ENCODE measurements around the gene ANKRD50. TPM values are rescaled to one million over a fixed set of nuclear protein-coding genes. Genes with fewer than 3 reads are reported as not detected.

The ANKRD50 gene
- polyA plus RNA-seq, 1 donor from 2014 or later = 17.0 TPM

DNA sequence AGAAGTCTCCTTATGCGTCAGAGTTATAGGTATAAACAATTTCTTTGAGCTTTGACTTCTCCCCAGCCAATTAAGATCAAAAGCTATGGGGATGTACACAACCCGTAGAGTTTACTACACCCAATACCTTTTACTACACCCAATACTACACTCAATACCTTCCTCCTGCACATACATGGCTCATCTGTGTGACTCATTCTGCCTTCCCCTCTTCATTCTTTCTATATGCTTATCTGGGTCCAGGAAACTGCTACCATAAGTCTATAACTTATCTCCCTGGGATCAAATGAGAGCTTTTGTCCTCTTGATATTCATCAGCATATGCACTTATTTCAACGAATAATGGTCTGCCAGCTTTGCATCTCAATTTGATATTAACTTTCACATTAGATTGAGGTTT lies 28.2 kb downstream of the ANKRD50 start:
- Histone ChIP-seq H3K9me3 (ENCODE audit: low read length) (no peaks in the 10 kb centered on the region), H4K20me1 (ENCODE audit: insufficient read depth) (no peaks in the 10 kb centered on the region), H3K9me2 (ENCODE audit: insufficient read depth, low read length) (no peaks in the 10 kb centered on the region), H3K27me3 (ENCODE audit: insufficient read depth, low read depth, low read length) (no peaks in the 10 kb centered on the region), H3F3A (ENCODE audit: insufficient read depth, low read length, poor library complexity, severe bottlenecking) (peaks cover 3% of the 10 kb centered on the region), H3K79me2 (replicated peaks; ENCODE audit: insufficient read depth, low read length) (peaks cover 63% of the 10 kb centered on the region), H3K4me2 (ENCODE audit: low read length) (no peak overlapping the region), H3K4me3 (ENCODE audit: low read length) (no peak overlapping the region), H3K9ac (ENCODE audit: low read length) (no peak overlapping the region), H3K36me3 (ENCODE audit: insufficient read depth, low read length) (no peaks in the 10 kb centered on the region), H2AFZ (ENCODE audit: low read depth, low read length) (no peak overlapping the region), H3K27ac (ENCODE audit: low read length) (no peak overlapping the region)
- TF ChIP-seq SMC3 (conservative IDR thresholded peaks at IDR 0.05; ENCODE audit: poor library complexity) = no peak
- no peak for TF ChIP-seq RAD21 (conservative IDR thresholded peaks at IDR 0.05)
- TF ChIP-seq CTCF (IDR thresholded peaks at IDR 0.05; ENCODE audit: poor library complexity, severe bottlenecking) = no peak
- no peak for TF ChIP-seq EZH2 (IDR thresholded peaks at IDR 0.05; ENCODE audit: borderline replicate concordance, insufficient read depth, low read length, poor library complexity, severe bottlenecking)
- TF ChIP-seq, protein P1, sequence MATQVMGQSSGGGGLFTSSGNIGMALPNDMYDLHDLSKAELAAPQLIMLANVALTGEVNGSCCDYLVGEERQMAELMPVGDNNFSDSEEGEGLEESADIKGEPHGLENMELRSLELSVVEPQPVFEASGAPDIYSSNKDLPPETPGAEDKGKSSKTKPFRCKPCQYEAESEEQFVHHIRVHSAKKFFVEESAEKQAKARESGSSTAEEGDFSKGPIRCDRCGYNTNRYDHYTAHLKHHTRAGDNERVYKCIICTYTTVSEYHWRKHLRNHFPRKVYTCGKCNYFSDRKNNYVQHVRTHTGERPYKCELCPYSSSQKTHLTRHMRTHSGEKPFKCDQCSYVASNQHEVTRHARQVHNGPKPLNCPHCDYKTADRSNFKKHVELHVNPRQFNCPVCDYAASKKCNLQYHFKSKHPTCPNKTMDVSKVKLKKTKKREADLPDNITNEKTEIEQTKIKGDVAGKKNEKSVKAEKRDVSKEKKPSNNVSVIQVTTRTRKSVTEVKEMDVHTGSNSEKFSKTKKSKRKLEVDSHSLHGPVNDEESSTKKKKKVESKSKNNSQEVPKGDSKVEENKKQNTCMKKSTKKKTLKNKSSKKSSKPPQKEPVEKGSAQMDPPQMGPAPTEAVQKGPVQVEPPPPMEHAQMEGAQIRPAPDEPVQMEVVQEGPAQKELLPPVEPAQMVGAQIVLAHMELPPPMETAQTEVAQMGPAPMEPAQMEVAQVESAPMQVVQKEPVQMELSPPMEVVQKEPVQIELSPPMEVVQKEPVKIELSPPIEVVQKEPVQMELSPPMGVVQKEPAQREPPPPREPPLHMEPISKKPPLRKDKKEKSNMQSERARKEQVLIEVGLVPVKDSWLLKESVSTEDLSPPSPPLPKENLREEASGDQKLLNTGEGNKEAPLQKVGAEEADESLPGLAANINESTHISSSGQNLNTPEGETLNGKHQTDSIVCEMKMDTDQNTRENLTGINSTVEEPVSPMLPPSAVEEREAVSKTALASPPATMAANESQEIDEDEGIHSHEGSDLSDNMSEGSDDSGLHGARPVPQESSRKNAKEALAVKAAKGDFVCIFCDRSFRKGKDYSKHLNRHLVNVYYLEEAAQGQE (IDR thresholded peaks at IDR 0.05; ENCODE audit: borderline replicate concordance) = no peak
- no peak for TF ChIP-seq MXI1 (conservative IDR thresholded peaks at IDR 0.05; ENCODE audit: poor library complexity, severe bottlenecking)
- TF ChIP-seq TAF1 (IDR thresholded peaks at IDR 0.05; ENCODE audit: low read depth) = no peak
- TF ChIP-seq EP300 (conservative IDR thresholded peaks at IDR 0.05; ENCODE audit: poor library complexity, severe bottlenecking) = no peak
- TF ChIP-seq POLR2AphosphoS5 (IDR thresholded peaks at IDR 0.05) = no peak

DNA sequence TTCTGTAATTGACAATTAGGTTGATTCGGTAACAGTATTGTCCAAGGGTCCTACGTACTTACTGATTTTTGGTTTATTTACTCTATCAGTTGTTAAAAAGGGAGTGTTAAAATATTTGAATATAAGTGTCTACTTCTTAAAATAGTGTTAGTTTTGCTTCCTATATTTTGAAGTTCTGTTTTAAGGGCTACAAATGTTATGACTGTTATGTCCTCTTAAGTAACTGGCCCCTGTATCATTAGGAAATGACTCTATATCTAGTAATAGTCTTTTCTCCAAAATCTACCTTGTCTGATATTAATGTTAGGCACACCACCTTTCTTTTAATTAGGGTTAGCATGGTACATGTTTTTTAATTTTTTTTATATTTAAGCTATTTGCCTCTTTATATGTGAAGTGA lies 30.1 kb downstream of the ANKRD50 start:
- Histone ChIP-seq H3K4me3 (ENCODE audit: low read length) (no peak overlapping the region), H3F3A (ENCODE audit: insufficient read depth, low read length, poor library complexity, severe bottlenecking) (peaks cover 3% of the 10 kb centered on the region), H3K27ac (ENCODE audit: low read length) (no peak overlapping the region), H3K27me3 (ENCODE audit: insufficient read depth, low read depth, low read length) (no peaks in the 10 kb centered on the region), H2AFZ (ENCODE audit: low read depth, low read length) (no peak overlapping the region), H3K4me2 (ENCODE audit: low read length) (no peak overlapping the region), H4K20me1 (ENCODE audit: insufficient read depth) (no peaks in the 10 kb centered on the region), H3K36me3 (ENCODE audit: insufficient read depth, low read length) (peaks cover 1% of the 10 kb centered on the region), H3K79me2 (replicated peaks; ENCODE audit: insufficient read depth, low read length) (peaks cover 50% of the 10 kb centered on the region), H3K9me3 (ENCODE audit: low read length) (no peaks in the 10 kb centered on the region), H3K9me2 (ENCODE audit: insufficient read depth, low read length) (no peaks in the 10 kb centered on the region), H3K9ac (ENCODE audit: low read length) (no peak overlapping the region)
- TF ChIP-seq TAF1 (IDR thresholded peaks at IDR 0.05; ENCODE audit: low read depth) = no peak
- TF ChIP-seq RAD21 (conservative IDR thresholded peaks at IDR 0.05) = no peak
- TF ChIP-seq EZH2 (IDR thresholded peaks at IDR 0.05; ENCODE audit: borderline replicate concordance, insufficient read depth, low read length, poor library complexity, severe bottlenecking) = no peak
- TF ChIP-seq MXI1 (conservative IDR thresholded peaks at IDR 0.05; ENCODE audit: poor library complexity, severe bottlenecking) = no peak
- TF ChIP-seq, protein P1 (IDR thresholded peaks at IDR 0.05; ENCODE audit: borderline replicate concordance) = no peak
- TF ChIP-seq EP300 (conservative IDR thresholded peaks at IDR 0.05; ENCODE audit: poor library complexity, severe bottlenecking) = no peak
- no peak for TF ChIP-seq SMC3 (conservative IDR thresholded peaks at IDR 0.05; ENCODE audit: poor library complexity)
